K562 (cell line): ENCODE data around the gene OAT. TPM values are rescaled to one million over a fixed set of nuclear protein-coding genes. Genes with fewer than 3 reads are reported as not detected.

ENCODE experiments used
- ATF1 ChIP-seq, 2 experiments: fragments of 450-650 bp in 1 of 2; IDR thresholded peaks; 2 replicates each; pipeline ENCODE4 v1.6.1; 2016; ENCODE audit warnings: missing compliant biosample characterization in 1 of 2, missing genetic modification characterization in 1 of 2
- BRD9 ChIP-seq: fragments of 450-650 bp; IDR thresholded peaks from 2 replicates; pipeline ENCODE4 v1.6.1; 2018; ENCODE audit warnings: low read depth; ENCODE audit not compliant: partially characterized antibody
- BRF1 ChIP-seq: IDR thresholded peaks from 3 replicates; pipeline ENCODE4 v1.6.1; 2011; ENCODE audit warnings: borderline replicate concordance, mild to moderate bottlenecking; ENCODE audit not compliant: insufficient read length; ENCODE audit errors: extremely low read depth
- CBFA2T2 ChIP-seq: fragments of 450-650 bp; conservative IDR thresholded peaks from 2 replicates; pipeline ENCODE4 v1.6.1; 2017; ENCODE audit warnings: mild to moderate bottlenecking
- CBX5 ChIP-seq: IDR thresholded peaks from 2 replicates; pipeline ENCODE4 v1.6.1; 2014; ENCODE audit warnings: low read depth, borderline replicate concordance
- FUS ChIP-seq: fragments of 200-400 bp; formaldehyde crosslinking; optimal IDR thresholded peaks from 2 replicates; pipeline ENCODE3; 2017; ENCODE audit warnings: low read depth, low read length
- GABPB1 ChIP-seq: sonication (generic); formaldehyde crosslinking; IDR thresholded peaks from 2 replicates; pipeline ENCODE4 v1.8.0; 2022; ENCODE audit warnings: mild to moderate bottlenecking, missing genetic modification reagents
- HDGF ChIP-seq: fragments of 450-650 bp; IDR thresholded peaks from 2 replicates; pipeline ENCODE4 v1.6.1; 2016
- JUN ChIP-seq, 2 experiments: sonication (generic) in 1 of 2; formaldehyde crosslinking in 1 of 2; IDR thresholded peaks; 2 replicates each; pipeline versions ENCODE4 v1.6.1 to v1.8.0; 2012 to 2022; ENCODE audit warnings: borderline replicate concordance in 2 of 2, mild to moderate bottlenecking in 2 of 2, improper control_type of control experiment in 1 of 2, low read depth in 1 of 2, low read length in 1 of 2, missing genetic modification reagents in 1 of 2
- KLF10 ChIP-seq: fragments of 250-450 bp; sonication (Bioruptor Pico); IDR thresholded peaks from 2 replicates; pipeline ENCODE4 v1.6.1; 2021; ENCODE audit warnings: matching md5 sums
- NCOR1 ChIP-seq: fragments of 450-650 bp; IDR thresholded peaks from 2 replicates; pipeline ENCODE4 v1.6.1; 2016; ENCODE audit warnings: mild to moderate bottlenecking, moderate library complexity
- SETDB1 ChIP-seq: IDR thresholded peaks from one replicate; pipeline ENCODE4 v1.6.1; 2012; ENCODE audit warnings: low read length, control low read depth, inconsistent platforms
- TARDBP ChIP-seq: fragments of 450-650 bp; IDR thresholded peaks from 2 replicates; pipeline ENCODE4 v1.6.1; 2016
- TCF3 ChIP-seq: sonication (generic); formaldehyde crosslinking; IDR thresholded peaks from 2 replicates; pipeline ENCODE4 v1.4.0; 2020; ENCODE audit warnings: mild to moderate bottlenecking, missing genetic modification reagents
- ZKSCAN8 ChIP-seq: fragments of 200-800 bp; sonication (Bioruptor generic); IDR thresholded peaks from 2 replicates; pipeline ENCODE4 v1.6.1; 2016; ENCODE audit warnings: missing genetic modification characterization, missing compliant biosample characterization
- ZNF143 ChIP-seq: sonication (generic); formaldehyde crosslinking; IDR thresholded peaks from 2 replicates; pipeline ENCODE4 v1.9.0; 2022; ENCODE audit warnings: mild to moderate bottlenecking, missing genetic modification reagents
- ZNF239 ChIP-seq: fragments of 250-450 bp; sonication (Bioruptor Pico); IDR thresholded peaks from 2 replicates; pipeline ENCODE4 v1.4.0; 2020; ENCODE audit warnings: mild to moderate bottlenecking
- ZNF408 ChIP-seq: fragments of 250-450 bp; sonication (Bioruptor Pico); IDR thresholded peaks from 2 replicates; pipeline ENCODE4 v1.4.0; 2020; ENCODE audit warnings: low read depth, mild to moderate bottlenecking, moderate library complexity
- ZNF436 ChIP-seq: fragments of 250-450, 450-650 bp; sonication (Bioruptor Pico); formaldehyde crosslinking; IDR thresholded peaks from 2 replicates; pipeline ENCODE4 v1.7.0; 2020; ENCODE audit warnings: mild to moderate bottlenecking
- ZNF644 ChIP-seq: fragments of 200-800 bp; sonication (Bioruptor generic); IDR thresholded peaks from 2 replicates; pipeline ENCODE4 v1.6.1; 2016; ENCODE audit warnings: low read depth, missing genetic modification characterization, missing compliant biosample characterization
- polyA plus RNA-seq, 8 experiments: library from polyadenylated mRNA; depleted of rRNA in 4 of 8; stranded (reverse) in 5 of 8; unstranded in 3 of 8; fragments of >200 nt; fragmentation: Nextera tagmentation in 2 of 8; fragmentation: Illumina TruSeq in 1 of 8; extraction: Ambion mirVana in 2 of 8; extraction: Trizol in 1 of 8; gene quantifications; 2 replicates each; pipeline versions ENCODE4 v1.2.1 to v1.2.3, GENCODE V29; 2011 to 2014; ENCODE audit warnings: inconsistent platforms in 1 of 8, missing spikeins in 1 of 8
- total RNA-seq, 7 experiments: library from RNA; depleted of rRNA in 6 of 7; stranded (reverse); fragments of >200 nt in 6 of 7; fragmentation: Illumina TruSeq in 2 of 7; extraction: Trizol in 2 of 7; gene quantifications; 2 replicates each; pipeline versions ENCODE4 v1.2.1 to v1.2.3, GENCODE V29; 2011 to 2021; ENCODE audit warnings: low replicate concordance in 1 of 7
- TF ChIP-seq, protein P1 (sequence below): sonication (generic); formaldehyde crosslinking; IDR thresholded peaks from 2 replicates; pipeline ENCODE4 v1.8.0; 2022; ENCODE audit warnings: mild to moderate bottlenecking, missing genetic modification reagents
- TF ChIP-seq, protein P2 (sequence below): fragments of 250-450 bp; sonication (Bioruptor Pico); IDR thresholded peaks from 2 replicates; pipeline ENCODE4 v1.6.1; 2021; ENCODE audit warnings: mild to moderate bottlenecking
- TF ChIP-seq, protein P3 (sequence below): fragments of 450-650 bp; IDR thresholded peaks from 2 replicates; pipeline ENCODE4 v1.6.1; 2017; ENCODE audit warnings: mild to moderate bottlenecking, moderate library complexity
- TF ChIP-seq, protein P4 (sequence below): fragments of 450-650 bp; formaldehyde crosslinking; conservative IDR thresholded peaks from 2 replicates; pipeline ENCODE4 v1.4.0; 2022; ENCODE audit warnings: mild to moderate bottlenecking, missing genetic modification characterization

OAT gene
- total and polyA plus RNA-seq, 9 of the 15 experiments (the other 6 are each of a cell fraction or from before 2014, with no cell fraction given), result 100 to 312 (median 163) TPM

DNA sequence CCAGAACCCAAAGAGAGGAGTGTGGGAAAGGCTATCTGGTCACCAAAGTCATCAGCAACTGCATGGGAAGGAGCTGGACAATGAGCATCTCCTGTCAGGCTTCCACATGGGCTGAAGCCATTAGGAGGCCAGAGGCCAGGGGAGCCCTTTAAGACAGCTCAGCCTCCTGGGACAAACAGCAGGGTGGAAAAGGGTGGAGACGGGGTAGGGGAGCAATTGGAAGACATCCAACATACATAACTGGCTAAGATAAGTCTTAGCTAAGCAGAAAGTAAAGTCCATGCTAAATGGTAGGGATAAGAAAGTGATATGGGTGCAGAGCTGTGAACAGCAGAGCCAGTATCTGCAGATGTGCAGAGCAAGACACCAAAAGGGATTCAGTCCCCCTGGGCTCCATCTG lies 1.5 kb upstream of the OAT start (continued):
- TF ChIP-seq, protein P1, sequence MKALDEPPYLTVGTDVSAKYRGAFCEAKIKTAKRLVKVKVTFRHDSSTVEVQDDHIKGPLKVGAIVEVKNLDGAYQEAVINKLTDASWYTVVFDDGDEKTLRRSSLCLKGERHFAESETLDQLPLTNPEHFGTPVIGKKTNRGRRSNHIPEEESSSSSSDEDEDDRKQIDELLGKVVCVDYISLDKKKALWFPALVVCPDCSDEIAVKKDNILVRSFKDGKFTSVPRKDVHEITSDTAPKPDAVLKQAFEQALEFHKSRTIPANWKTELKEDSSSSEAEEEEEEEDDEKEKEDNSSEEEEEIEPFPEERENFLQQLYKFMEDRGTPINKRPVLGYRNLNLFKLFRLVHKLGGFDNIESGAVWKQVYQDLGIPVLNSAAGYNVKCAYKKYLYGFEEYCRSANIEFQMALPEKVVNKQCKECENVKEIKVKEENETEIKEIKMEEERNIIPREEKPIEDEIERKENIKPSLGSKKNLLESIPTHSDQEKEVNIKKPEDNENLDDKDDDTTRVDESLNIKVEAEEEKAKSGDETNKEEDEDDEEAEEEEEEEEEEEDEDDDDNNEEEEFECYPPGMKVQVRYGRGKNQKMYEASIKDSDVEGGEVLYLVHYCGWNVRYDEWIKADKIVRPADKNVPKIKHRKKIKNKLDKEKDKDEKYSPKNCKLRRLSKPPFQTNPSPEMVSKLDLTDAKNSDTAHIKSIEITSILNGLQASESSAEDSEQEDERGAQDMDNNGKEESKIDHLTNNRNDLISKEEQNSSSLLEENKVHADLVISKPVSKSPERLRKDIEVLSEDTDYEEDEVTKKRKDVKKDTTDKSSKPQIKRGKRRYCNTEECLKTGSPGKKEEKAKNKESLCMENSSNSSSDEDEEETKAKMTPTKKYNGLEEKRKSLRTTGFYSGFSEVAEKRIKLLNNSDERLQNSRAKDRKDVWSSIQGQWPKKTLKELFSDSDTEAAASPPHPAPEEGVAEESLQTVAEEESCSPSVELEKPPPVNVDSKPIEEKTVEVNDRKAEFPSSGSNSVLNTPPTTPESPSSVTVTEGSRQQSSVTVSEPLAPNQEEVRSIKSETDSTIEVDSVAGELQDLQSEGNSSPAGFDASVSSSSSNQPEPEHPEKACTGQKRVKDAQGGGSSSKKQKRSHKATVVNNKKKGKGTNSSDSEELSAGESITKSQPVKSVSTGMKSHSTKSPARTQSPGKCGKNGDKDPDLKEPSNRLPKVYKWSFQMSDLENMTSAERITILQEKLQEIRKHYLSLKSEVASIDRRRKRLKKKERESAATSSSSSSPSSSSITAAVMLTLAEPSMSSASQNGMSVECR (CRISPR knock-in tag), result no peak
- TF ChIP-seq, protein P2, sequence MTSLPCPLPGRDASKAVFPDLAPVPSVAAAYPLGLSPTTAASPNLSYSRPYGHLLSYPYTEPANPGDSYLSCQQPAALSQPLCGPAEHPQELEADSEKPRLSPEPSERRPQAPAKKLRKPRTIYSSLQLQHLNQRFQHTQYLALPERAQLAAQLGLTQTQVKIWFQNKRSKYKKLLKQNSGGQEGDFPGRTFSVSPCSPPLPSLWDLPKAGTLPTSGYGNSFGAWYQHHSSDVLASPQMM (CRISPR knock-in tag), result no peak
- TF ChIP-seq ZNF644 (tag), result no peak
- TF ChIP-seq ZNF239 (CRISPR knock-in tag), result no peak
- TF ChIP-seq ZNF143 (CRISPR knock-in tag), result no peak
- no peak for TF ChIP-seq ZNF408 (CRISPR knock-in tag)
- no peak for TF ChIP-seq BRF1
- TF ChIP-seq FUS, result no peak
- TF ChIP-seq ZNF436 (CRISPR knock-in tag), result no peak
- peak; percentile 46 for TF ChIP-seq TCF3 (CRISPR knock-in tag)
- 0 out of 2 replicates have a peak, but pooled peaks have one; percentile 21 for TF ChIP-seq HDGF
- no peak for TF ChIP-seq SETDB1
- TF ChIP-seq, protein P3, sequence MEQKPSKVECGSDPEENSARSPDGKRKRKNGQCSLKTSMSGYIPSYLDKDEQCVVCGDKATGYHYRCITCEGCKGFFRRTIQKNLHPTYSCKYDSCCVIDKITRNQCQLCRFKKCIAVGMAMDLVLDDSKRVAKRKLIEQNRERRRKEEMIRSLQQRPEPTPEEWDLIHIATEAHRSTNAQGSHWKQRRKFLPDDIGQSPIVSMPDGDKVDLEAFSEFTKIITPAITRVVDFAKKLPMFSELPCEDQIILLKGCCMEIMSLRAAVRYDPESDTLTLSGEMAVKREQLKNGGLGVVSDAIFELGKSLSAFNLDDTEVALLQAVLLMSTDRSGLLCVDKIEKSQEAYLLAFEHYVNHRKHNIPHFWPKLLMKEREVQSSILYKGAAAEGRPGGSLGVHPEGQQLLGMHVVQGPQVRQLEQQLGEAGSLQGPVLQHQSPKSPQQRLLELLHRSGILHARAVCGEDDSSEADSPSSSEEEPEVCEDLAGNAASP, result no peak
- no peak for TF ChIP-seq GABPB1 (CRISPR knock-in tag)
- no peak for TF ChIP-seq TARDBP
- no peak for TF ChIP-seq ZKSCAN8
- TF ChIP-seq NCOR1, result peak; percentile 53
- no peak for TF ChIP-seq KLF10 (CRISPR knock-in tag)
- no peak for TF ChIP-seq BRD9
- TF ChIP-seq CBX5, result no peak
- TF ChIP-seq, protein P4, sequence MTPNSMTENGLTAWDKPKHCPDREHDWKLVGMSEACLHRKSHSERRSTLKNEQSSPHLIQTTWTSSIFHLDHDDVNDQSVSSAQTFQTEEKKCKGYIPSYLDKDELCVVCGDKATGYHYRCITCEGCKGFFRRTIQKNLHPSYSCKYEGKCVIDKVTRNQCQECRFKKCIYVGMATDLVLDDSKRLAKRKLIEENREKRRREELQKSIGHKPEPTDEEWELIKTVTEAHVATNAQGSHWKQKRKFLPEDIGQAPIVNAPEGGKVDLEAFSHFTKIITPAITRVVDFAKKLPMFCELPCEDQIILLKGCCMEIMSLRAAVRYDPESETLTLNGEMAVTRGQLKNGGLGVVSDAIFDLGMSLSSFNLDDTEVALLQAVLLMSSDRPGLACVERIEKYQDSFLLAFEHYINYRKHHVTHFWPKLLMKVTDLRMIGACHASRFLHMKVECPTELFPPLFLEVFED (CRISPR knock-in tag), result no peak
- TF ChIP-seq ATF1 (CRISPR knock-in tag; IDR thresholded peaks at IDR 0.05), result no peak
- no peak for TF ChIP-seq ATF1 (tag; IDR thresholded peaks at IDR 0.05)
- TF ChIP-seq JUN (IDR thresholded peaks at IDR 0.05; ENCODE audit: borderline replicate concordance, low read depth, low read length), result no peak
- no peak for TF ChIP-seq JUN (CRISPR knock-in tag; IDR thresholded peaks at IDR 0.05; ENCODE audit: borderline replicate concordance)
- peak; percentile 75 for TF ChIP-seq CBFA2T2
